ENCODE data around the gene KRT72. TPM values are rescaled to one million over a fixed set of nuclear protein-coding genes. Genes with fewer than 3 reads are reported as not detected.

KRT72 gene
- total and polyA plus RNA-seq, 4 donors: not detected

DNA sequence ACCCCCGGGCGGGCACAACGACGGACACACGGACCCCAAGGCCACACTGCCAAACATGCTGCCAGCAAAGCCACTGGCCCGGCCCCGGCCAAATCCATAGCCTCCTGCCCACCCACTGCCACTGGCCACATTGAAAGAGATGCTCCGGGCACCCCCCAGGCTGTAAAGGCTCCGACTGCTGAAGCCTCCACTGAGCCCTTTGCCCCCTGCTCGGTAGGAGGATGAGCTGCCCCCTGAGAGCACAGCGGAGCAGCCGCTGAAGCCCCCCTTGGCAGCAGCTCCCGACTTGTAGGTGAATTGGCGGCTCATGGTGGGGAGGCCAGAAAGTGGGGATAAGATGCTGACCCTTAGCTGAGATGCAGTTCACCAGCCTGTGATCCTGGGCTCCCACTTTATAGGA lies 17.0 kb upstream of the KRT72 start, which contains the start of gene KRT73:
Gene KRT73 (minus strand): TSS at position 344 of the 400 bp plus-strand sequence. CDS start 35 bp downstream, at position 309.
- no peak within 1 kb of the TSS for H3K4me3 ChIP-seq (ENCODE audit: low read depth in 1 of 3, low read length in 3 of 3)
- H3K36me3 ChIP-seq (ENCODE audit: control insufficient read depth in 4 of 4, insufficient read depth in 3 of 4, low read depth in 1 of 4, low read length in 3 of 4): no peaks in the 10 kb centered on the region
- no peak within 1 kb of the TSS for H3K27ac ChIP-seq (ENCODE audit: low read depth in 1 of 2, low read length in 2 of 2)
- no peak for TF ChIP-seq HNF4A (conservative IDR thresholded peaks at IDR 0.05)
- TF ChIP-seq, protein P1, sequence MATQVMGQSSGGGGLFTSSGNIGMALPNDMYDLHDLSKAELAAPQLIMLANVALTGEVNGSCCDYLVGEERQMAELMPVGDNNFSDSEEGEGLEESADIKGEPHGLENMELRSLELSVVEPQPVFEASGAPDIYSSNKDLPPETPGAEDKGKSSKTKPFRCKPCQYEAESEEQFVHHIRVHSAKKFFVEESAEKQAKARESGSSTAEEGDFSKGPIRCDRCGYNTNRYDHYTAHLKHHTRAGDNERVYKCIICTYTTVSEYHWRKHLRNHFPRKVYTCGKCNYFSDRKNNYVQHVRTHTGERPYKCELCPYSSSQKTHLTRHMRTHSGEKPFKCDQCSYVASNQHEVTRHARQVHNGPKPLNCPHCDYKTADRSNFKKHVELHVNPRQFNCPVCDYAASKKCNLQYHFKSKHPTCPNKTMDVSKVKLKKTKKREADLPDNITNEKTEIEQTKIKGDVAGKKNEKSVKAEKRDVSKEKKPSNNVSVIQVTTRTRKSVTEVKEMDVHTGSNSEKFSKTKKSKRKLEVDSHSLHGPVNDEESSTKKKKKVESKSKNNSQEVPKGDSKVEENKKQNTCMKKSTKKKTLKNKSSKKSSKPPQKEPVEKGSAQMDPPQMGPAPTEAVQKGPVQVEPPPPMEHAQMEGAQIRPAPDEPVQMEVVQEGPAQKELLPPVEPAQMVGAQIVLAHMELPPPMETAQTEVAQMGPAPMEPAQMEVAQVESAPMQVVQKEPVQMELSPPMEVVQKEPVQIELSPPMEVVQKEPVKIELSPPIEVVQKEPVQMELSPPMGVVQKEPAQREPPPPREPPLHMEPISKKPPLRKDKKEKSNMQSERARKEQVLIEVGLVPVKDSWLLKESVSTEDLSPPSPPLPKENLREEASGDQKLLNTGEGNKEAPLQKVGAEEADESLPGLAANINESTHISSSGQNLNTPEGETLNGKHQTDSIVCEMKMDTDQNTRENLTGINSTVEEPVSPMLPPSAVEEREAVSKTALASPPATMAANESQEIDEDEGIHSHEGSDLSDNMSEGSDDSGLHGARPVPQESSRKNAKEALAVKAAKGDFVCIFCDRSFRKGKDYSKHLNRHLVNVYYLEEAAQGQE (IDR thresholded peaks at IDR 0.05): no peak
- TF ChIP-seq, protein P2, sequence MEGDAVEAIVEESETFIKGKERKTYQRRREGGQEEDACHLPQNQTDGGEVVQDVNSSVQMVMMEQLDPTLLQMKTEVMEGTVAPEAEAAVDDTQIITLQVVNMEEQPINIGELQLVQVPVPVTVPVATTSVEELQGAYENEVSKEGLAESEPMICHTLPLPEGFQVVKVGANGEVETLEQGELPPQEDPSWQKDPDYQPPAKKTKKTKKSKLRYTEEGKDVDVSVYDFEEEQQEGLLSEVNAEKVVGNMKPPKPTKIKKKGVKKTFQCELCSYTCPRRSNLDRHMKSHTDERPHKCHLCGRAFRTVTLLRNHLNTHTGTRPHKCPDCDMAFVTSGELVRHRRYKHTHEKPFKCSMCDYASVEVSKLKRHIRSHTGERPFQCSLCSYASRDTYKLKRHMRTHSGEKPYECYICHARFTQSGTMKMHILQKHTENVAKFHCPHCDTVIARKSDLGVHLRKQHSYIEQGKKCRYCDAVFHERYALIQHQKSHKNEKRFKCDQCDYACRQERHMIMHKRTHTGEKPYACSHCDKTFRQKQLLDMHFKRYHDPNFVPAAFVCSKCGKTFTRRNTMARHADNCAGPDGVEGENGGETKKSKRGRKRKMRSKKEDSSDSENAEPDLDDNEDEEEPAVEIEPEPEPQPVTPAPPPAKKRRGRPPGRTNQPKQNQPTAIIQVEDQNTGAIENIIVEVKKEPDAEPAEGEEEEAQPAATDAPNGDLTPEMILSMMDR (IDR thresholded peaks at IDR 0.05; ENCODE audit: low read depth, low read length, missing input control): no peak
- TF ChIP-seq JUND (IDR thresholded peaks at IDR 0.05): no peak
- TF ChIP-seq RXRA (IDR thresholded peaks at IDR 0.05): no peak
- no peak for TF ChIP-seq HNF4G (IDR thresholded peaks at IDR 0.05)
- TF ChIP-seq, protein P3, sequence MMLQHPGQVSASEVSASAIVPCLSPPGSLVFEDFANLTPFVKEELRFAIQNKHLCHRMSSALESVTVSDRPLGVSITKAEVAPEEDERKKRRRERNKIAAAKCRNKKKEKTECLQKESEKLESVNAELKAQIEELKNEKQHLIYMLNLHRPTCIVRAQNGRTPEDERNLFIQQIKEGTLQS (IDR thresholded peaks at IDR 0.05): no peak
- no peak for TF ChIP-seq SP1 (IDR thresholded peaks at IDR 0.05)
- no peak for TF ChIP-seq GABPA (IDR thresholded peaks at IDR 0.05 in 1 of 2, conservative IDR thresholded peaks at IDR 0.05 in 1 of 2)
- no peak for TF ChIP-seq FOXA2 (IDR thresholded peaks at IDR 0.05)
- TF ChIP-seq EGR1 (IDR thresholded peaks at IDR 0.05; ENCODE audit: low read depth in 2 of 2): no peak
- no peak for TF ChIP-seq RAD21 (IDR thresholded peaks at IDR 0.05)
- TF ChIP-seq TAF1 (conservative IDR thresholded peaks at IDR 0.05): no peak
- no peak for TF ChIP-seq FOXA1 (IDR thresholded peaks at IDR 0.05)
- TF ChIP-seq YY1 (IDR thresholded peaks at IDR 0.05): no peak
- TF ChIP-seq, protein P4, sequence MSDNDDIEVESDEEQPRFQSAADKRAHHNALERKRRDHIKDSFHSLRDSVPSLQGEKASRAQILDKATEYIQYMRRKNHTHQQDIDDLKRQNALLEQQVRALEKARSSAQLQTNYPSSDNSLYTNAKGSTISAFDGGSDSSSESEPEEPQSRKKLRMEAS (IDR thresholded peaks at IDR 0.05): no peak
- TF ChIP-seq NR2F2 (IDR thresholded peaks at IDR 0.05): no peak
- 85% methylated on average over 14 of the region's 14 CpGs for WGBS
- DNase-seq (ENCODE audit: low spot score): peak; percentile 26
- H3K9ac ChIP-seq (ENCODE audit: low read depth in 1 of 2, low read length in 2 of 2): no peak within 1 kb of the TSS
- no peaks in the 10 kb centered on the region for H3K4me1 ChIP-seq (ENCODE audit: control insufficient read depth in 4 of 4, insufficient read depth in 4 of 4, low read length in 3 of 4)
- H3K9me3 ChIP-seq (ENCODE audit: control insufficient read depth in 4 of 4, low read length in 3 of 4): no peaks in the 10 kb centered on the region
- no peaks in the 10 kb centered on the region for H3K27me3 ChIP-seq (ENCODE audit: control insufficient read depth in 4 of 4, insufficient read depth in 4 of 4, low read length in 3 of 4)

DNA sequence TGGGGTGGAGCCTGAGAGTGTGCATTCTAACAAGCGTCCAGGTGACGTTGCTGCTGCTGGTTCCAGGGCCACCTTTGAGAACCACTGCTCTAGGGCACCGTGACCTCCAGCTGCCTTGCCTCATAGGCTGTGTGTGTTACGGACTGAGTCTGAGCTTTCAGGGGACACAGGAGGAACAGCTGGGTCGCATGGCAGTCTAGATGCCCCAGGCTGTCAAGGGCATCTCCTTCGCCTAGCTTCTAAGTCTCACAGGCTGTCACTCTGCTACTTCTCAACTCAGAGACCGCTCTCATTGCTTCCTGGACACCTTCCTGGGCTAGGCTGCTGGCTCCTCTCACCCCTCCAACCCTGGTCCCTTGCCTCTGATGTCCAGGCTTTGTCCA lies 16.1 kb upstream of the KRT72 start:
- DNase-seq (ENCODE audit: low spot score): no peak
- H3K9ac ChIP-seq (ENCODE audit: low read depth in 1 of 2, low read length in 2 of 2): no peak overlapping the region
- H3K4me3 ChIP-seq (ENCODE audit: low read depth in 1 of 3, low read length in 3 of 3): no peak overlapping the region
- H3K4me1 ChIP-seq (ENCODE audit: control insufficient read depth in 4 of 4, insufficient read depth in 4 of 4, low read length in 3 of 4): no peaks in the 10 kb centered on the region
- TF ChIP-seq HNF4G (IDR thresholded peaks at IDR 0.05) (no peak), RAD21 (IDR thresholded peaks at IDR 0.05) (no peak)
- no peaks in the 10 kb centered on the region for H3K27me3 ChIP-seq (ENCODE audit: control insufficient read depth in 4 of 4, insufficient read depth in 4 of 4, low read length in 3 of 4)
- no peaks in the 10 kb centered on the region for H3K36me3 ChIP-seq (ENCODE audit: control insufficient read depth in 4 of 4, insufficient read depth in 3 of 4, low read depth in 1 of 4, low read length in 3 of 4)
- 78% methylated on average over 7 of the region's 7 CpGs for WGBS
- H3K9me3 ChIP-seq (ENCODE audit: control insufficient read depth in 4 of 4, low read length in 3 of 4): no peaks in the 10 kb centered on the region
- no peak overlapping the region for H3K27ac ChIP-seq (ENCODE audit: low read depth in 1 of 2, low read length in 2 of 2)

Data from liver (tissue), 9 donors.